Uterus (tissue), 4 donors: Measurements from ENCODE around the gene MKRN3. TPM values are rescaled to one million over a fixed set of nuclear protein-coding genes. Genes with fewer than 3 reads are reported as not detected.

Experiments
- DNase-seq, 2 donors: peaks; one replicate each; pipeline ENCODE4 v3.0.0-alpha.2; 2019 to 2020
- H3K27ac ChIP-seq, 2 donors: fragments of 200-600 bp; sonication (generic); 1 replicate in 1 of 2; 2 replicates in 1 of 2; pipeline ENCODE4 v1.5.1; 2016 to 2018
- H3K27me3 ChIP-seq, 2 donors: fragments of 200-600 bp; sonication (generic); one replicate each; pipeline ENCODE4 v1.5.1; 2018 to 2019; ENCODE audit warnings: control low read depth in 1 of 2
- H3K36me3 ChIP-seq, 2 donors: fragments of 200-600 bp; sonication (generic); one replicate each; pipeline ENCODE4 v1.5.1; 2019; ENCODE audit warnings: control low read depth in 1 of 2
- H3K4me1 ChIP-seq, 2 donors: fragments of 200-600 bp; sonication (generic); one replicate each; pipeline ENCODE4 v1.5.1; 2018 to 2019; ENCODE audit warnings: control low read depth in 1 of 2
- H3K4me3 ChIP-seq, 2 donors: fragments of 200-600 bp; sonication (generic); 1 replicate in 1 of 2; 2 replicates in 1 of 2; pipeline ENCODE4 v1.5.1; 2018 to 2019; ENCODE audit warnings: mild to moderate bottlenecking in 1 of 2
- H3K9me3 ChIP-seq, 2 donors: fragments of 200-600 bp; sonication (generic); one replicate each; pipeline ENCODE4 v1.5.1; 2019; ENCODE audit warnings: control low read depth in 1 of 2
- POLR2A ChIP-seq, 2 donors: fragments of 450-650 bp; IDR thresholded peaks; one replicate each; pipeline ENCODE4 v1.6.1; 2016; ENCODE audit warnings: antibody characterized with exemption in 2 of 2, mild to moderate bottlenecking in 1 of 2, moderate library complexity in 1 of 2
- intact Hi-C: fragments of 100-400 bp; cut with DNase I; formaldehyde crosslinking; loops from one replicate; pipeline ENCODE4 v1.15.1; 2023; ENCODE audit warnings: low total_unique reads
- total RNA-seq, 4 donors: library from RNA; depleted of rRNA in 3 of 4; stranded (reverse); fragments of >200 nt in 3 of 4; gene quantifications; one replicate each; pipeline versions ENCODE4 v1.1.0 to v1.2.4, GENCODE V29; 2014 to 2023
- TF ChIP-seq, protein P1 (sequence below), 4 experiments: fragments of 200-600 bp in 2 of 4; fragments of 450-650 bp in 2 of 4; sonication (generic) in 2 of 4; IDR thresholded peaks; one replicate each; pipeline ENCODE4 v1.5.1; 2016 to 2019; ENCODE audit warnings: antibody characterized with exemption in 4 of 4, mild to moderate bottlenecking in 2 of 4, moderate library complexity in 1 of 4
- donor health status: DM: yes; HTN: yes; CAD: no.

MKRN3 gene
- total RNA-seq, 4 donors from 2014 or later = 0.21 to 0.29 TPM; not detected in 2

GRCh38 chr15:23532024-23532423, 33.5 kb upstream of the MKRN3 start:
- TF ChIP-seq, protein P1, sequence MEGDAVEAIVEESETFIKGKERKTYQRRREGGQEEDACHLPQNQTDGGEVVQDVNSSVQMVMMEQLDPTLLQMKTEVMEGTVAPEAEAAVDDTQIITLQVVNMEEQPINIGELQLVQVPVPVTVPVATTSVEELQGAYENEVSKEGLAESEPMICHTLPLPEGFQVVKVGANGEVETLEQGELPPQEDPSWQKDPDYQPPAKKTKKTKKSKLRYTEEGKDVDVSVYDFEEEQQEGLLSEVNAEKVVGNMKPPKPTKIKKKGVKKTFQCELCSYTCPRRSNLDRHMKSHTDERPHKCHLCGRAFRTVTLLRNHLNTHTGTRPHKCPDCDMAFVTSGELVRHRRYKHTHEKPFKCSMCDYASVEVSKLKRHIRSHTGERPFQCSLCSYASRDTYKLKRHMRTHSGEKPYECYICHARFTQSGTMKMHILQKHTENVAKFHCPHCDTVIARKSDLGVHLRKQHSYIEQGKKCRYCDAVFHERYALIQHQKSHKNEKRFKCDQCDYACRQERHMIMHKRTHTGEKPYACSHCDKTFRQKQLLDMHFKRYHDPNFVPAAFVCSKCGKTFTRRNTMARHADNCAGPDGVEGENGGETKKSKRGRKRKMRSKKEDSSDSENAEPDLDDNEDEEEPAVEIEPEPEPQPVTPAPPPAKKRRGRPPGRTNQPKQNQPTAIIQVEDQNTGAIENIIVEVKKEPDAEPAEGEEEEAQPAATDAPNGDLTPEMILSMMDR (IDR thresholded peaks at IDR 0.05) = no peak
- Histone ChIP-seq H3K4me3 (no peak overlapping the region), H3K36me3 (no peaks in the 10 kb centered on the region), H3K9me3 (no peaks in the 10 kb centered on the region), H3K27ac (no peak overlapping the region), H3K4me1 (no peaks in the 10 kb centered on the region), H3K27me3 (no peaks in the 10 kb centered on the region)
- DNase-seq = no peak
- intact Hi-C loops = no loop called here

GRCh38 chr15:23536659-23537058, 28.8 kb upstream of the MKRN3 start:
- TF ChIP-seq POLR2A (IDR thresholded peaks at IDR 0.05) = no peak
- TF ChIP-seq, protein P1 (IDR thresholded peaks at IDR 0.05) = no peak
- Histone ChIP-seq H3K9me3 (no peaks in the 10 kb centered on the region), H3K4me3 (no peak overlapping the region), H3K36me3 (no peaks in the 10 kb centered on the region), H3K27me3 (no peaks in the 10 kb centered on the region), H3K4me1 (no peaks in the 10 kb centered on the region), H3K27ac (no peak overlapping the region)
- intact Hi-C loops = no loop called here
- DNase-seq = no peak

DNA sequence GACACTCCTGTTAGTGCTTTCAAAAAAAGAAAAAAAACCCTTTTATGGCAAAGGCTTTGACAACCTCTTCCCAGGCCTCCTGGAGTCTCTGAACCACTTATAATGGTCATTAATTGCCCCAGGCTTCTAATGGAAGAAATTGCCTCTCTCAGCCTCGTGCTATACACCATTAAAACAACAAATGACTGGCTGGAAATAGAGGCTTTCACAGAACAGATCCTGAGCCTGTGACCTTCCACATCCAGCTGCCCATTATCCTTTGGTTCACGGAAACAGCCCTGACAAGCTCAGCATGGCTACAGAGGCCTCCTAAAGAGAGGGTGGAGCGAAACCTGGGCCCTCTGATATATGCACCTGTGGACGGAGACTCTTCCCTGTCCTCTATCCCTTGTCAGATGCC, 26.8 kb upstream of the MKRN3 start:
- intact Hi-C loops = no loop called here
- TF ChIP-seq, protein P1 (IDR thresholded peaks at IDR 0.05) = no peak
- no peak for TF ChIP-seq POLR2A (IDR thresholded peaks at IDR 0.05)
- no peaks in the 10 kb centered on the region for H3K4me1 ChIP-seq
- H3K27me3 ChIP-seq = no peaks in the 10 kb centered on the region
- DNase-seq = no peak
- H3K4me3 ChIP-seq = no peak overlapping the region
- H3K36me3 ChIP-seq = no peaks in the 10 kb centered on the region
- no peaks in the 10 kb centered on the region for H3K9me3 ChIP-seq
- H3K27ac ChIP-seq = no peak overlapping the region

DNA sequence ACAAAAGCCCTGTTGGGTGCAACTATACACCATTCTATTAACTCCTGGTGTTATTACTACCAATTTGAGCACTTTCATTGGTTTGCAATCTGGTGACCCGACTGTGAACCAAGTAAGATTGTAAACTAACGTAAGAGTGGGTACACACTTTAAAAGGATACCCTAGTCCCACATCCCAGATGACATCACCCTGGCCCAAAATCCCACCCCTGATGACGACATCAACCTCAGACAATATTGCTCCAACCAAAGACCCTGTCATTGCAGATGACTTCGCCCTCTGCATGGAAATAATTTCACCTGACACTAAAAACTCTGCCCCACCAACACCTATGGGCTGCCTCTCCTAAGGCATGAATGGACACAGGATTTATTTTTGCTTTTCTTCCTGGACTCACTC, 25.6 kb upstream of the MKRN3 start:
- DNase-seq = no peak
- intact Hi-C loops = no loop called here
- Histone ChIP-seq H3K9me3 (no peaks in the 10 kb centered on the region), H3K27ac (no peak overlapping the region), H3K4me3 (no peak overlapping the region), H3K36me3 (no peaks in the 10 kb centered on the region), H3K27me3 (no peaks in the 10 kb centered on the region), H3K4me1 (no peaks in the 10 kb centered on the region)
- TF ChIP-seq POLR2A (IDR thresholded peaks at IDR 0.05) = no peak
- TF ChIP-seq, protein P1 (IDR thresholded peaks at IDR 0.05) = no peak

- no peaks in the 10 kb centered on the region for H3K4me1 ChIP-seq
- H3K36me3 ChIP-seq = no peaks in the 10 kb centered on the region
- no peak overlapping the region for H3K27ac ChIP-seq
- no peaks in the 10 kb centered on the region for H3K27me3 ChIP-seq
- DNase-seq = no peak
- H3K9me3 ChIP-seq = no peaks in the 10 kb centered on the region
- H3K4me3 ChIP-seq = no peak overlapping the region
- no peak for TF ChIP-seq POLR2A (IDR thresholded peaks at IDR 0.05)
- TF ChIP-seq, protein P1 (IDR thresholded peaks at IDR 0.05) = no peak
- intact Hi-C loops = no loop called here
Observed at GRCh38 chr15:23546158-23546557, 19.3 kb upstream of the MKRN3 start.
